Measurements from ENCODE around the gene HYAL3.
A peak's percentile ranks its signal among the peaks of the same experiment; 100 is the strongest.
"Not testable (repeated sequence)": the region's sequence is repeated elsewhere in the genome, so short reads cannot be mapped to it uniquely, and the experiment has no call there.

Gene HYAL3

GRCh38 chr3:50290161-50290641 is 9.0 kb downstream of the HYAL3 start:
- no peak for DNase-seq (ENCODE audit: low read depth)

DNA sequence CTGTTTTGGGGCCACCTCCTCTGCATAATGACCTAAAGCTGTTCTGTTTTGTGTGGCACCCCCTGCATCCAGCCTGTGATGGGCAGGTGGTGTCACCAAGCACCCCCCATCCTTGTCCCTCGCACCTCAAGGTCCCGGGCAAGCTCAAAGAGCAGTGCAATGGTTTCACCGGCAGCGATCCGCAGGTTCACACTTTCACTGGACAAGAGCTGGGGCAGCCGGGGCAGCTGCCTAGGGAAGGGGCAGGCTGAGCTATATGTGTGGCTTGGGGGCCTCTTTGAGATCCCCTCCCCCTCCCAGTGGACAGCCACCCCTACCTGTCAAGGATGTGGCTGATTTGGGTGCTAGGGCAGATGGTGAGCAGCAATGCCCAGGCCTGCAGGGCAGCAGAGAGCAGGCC is 10.1 kb downstream of the HYAL3 start:
- no peak for DNase-seq (ENCODE audit: low read depth)

- DNase-seq (ENCODE audit: low read depth), result no peak
These were observed 10.7 kb downstream of the HYAL3 start for GRCh38 chr3:50288387-50289007.

- no peak for DNase-seq (ENCODE audit: low read depth)
These were observed 11.9 kb downstream of the HYAL3 start for GRCh38 chr3:50287262-50287661.

DNA sequence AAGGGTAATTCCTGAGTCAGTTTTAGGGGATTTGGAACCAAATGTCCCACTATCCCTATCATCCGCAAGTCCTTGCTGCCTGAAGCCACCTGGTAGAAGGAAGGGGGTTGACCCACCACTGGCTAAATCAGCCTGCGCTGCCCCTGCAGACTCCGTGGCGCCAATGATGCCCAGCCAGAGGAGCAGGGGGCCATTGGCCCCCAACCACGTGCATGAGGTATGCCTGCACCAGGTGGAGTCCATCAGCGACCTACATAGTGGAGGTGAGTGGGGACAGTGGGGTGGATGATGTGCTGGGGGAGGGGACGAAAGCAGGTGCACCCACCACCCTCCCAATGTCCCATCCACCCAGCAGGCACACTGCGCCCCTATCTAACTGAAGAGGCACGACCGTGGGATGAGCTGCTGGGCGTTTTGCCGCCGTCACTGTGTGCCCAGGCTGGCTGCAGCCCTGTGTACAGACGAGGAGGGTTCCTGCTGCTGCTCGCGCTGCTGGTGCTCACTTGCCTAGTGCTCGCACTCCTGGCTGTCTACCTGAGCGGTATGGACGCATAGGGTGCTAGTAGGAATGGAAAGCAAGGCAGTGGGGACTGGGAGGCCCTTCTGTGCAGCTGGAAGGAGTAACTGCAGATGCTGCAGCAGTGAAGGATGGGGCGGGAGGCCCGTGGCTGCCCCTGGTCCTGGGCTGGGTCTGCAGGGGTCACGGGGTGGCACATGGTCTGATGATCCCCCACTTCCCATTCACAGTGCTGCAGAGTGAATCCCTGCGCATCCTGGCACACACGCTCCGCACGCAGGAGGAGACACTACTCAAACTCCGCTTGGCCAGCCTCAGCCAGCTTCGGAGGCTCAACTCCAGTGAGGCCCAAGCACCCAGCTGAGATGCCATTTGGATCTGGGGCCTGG is 12.6 kb downstream of the HYAL3 start:
- DNase-seq (ENCODE audit: low read depth), result no peak

DNA sequence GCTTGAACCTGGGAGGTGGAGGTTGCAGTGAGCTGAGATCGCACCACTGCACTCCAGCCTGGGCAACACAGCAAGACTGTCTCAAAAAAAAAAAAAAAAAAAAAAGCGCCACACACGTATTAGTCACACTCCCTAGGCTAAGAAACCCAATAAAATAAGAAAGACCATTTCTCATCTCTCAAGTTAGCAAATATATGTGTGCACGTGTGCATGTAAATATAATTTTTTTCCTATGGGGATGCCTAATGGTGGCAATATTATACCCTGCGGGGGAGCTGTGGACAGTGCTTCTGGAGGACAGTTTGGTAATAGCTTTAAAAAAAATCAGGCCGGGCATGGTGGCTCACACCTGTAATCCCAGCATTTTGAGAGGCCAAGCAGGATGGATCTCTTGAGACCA is 15.1 kb downstream of the HYAL3 start:
- not testable (repeated sequence) for DNase-seq (ENCODE audit: low read depth)

DNA sequence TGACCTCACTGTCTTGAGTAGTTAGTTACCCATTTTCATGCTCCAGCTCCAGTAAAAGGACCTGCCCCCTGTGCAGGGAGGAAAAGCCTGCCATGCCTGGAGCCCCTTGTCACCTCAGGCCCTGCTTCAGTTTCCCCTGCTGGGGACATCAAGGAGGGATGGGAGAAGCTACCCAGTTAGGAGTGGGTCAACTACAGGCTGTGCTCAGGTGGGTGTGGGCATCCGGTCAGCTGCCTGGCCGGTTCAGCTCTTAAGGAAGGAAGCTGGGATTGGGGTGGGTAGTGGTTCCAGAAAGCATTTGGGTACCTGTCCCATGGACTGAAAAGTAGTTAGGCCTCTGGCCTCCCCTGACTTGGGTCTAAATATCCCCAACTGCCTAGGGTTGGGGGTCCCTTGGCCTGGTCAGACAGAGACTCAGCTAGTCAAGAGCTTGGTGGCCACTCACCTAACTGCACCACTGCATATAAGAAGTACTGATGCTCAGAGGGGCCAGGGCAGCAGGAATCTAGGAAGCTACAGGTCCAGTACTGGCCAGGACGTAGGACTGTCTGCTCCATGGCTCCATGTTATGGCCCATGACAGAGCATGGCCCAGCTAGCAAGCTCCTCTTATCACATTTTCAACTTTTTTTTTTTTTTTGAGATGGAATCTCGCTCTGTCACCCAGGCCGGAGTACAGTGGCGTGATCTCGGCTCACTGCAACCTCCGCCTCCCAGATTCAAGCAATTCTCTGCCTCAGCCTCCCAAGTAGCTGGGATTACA is 19.8 kb downstream of the HYAL3 start:
- no peak for DNase-seq (ENCODE audit: low read depth)

DNA sequence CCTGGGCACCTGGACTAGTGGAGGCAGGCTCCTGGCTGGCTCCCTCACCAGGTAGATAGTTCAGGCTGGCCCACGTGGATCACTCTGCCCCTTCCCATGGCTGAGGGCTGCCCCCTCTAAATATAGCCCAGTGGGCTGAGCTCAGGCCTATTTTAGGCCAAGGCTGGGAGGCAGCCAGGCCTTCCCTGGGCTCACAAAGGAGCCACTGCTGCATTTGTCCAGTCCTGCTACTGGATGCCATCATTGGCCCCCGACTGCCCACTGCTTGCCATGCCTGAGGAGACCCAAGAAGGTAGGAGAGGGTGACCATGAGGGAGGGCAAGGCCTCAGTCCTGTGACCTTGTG is 20.4 kb downstream of the HYAL3 start, which contains the start of gene LSMEM2:
Gene LSMEM2, plus strand, starts transcription at position 208 of the 345 bp plus-strand sequence. Its CDS starts 27 bp downstream, at position 235.
- DNase-seq (ENCODE audit: low read depth), result no peak

DNA sequence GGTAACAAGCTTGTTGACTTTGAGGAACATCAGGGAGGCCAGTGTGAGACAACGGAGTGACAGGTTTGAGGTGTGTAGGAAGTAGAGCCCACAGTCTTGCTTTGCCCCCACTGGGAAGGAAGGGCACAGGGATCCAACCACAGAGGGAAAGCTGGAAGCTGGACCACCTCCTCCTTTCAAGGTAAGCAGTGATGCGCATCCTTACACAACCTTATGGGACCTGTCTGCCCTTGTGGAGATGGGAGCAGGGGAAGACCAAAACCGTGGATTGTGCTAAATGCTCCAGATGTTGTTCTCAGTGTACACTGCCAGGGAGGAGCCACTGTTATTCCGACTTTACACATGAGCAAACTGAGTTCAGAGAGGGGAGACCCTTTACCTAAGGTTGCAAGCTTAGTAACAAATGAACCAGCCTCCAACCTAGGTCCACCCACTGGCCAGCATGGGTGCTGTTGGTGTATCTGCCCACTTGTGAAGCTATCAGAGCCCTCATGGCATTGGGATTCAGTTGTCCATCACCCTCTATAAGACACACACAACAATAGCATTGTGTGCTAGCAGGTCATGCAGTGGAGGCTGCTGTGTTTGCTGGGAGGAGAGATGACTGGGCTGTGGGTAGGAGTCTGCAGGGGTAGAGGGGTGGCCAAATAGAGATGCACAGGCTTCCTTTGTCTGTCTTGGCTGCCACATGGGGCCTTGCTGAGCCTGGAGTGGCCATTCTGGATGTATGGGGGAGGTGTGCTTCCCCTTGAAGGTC is 20.9 kb downstream of the HYAL3 start:
- DNase-seq (ENCODE audit: low read depth), result no peak

- no peak for DNase-seq (ENCODE audit: low read depth)
These were observed 22.5 kb downstream of the HYAL3 start for GRCh38 chr3:50276762-50277101.

DNA sequence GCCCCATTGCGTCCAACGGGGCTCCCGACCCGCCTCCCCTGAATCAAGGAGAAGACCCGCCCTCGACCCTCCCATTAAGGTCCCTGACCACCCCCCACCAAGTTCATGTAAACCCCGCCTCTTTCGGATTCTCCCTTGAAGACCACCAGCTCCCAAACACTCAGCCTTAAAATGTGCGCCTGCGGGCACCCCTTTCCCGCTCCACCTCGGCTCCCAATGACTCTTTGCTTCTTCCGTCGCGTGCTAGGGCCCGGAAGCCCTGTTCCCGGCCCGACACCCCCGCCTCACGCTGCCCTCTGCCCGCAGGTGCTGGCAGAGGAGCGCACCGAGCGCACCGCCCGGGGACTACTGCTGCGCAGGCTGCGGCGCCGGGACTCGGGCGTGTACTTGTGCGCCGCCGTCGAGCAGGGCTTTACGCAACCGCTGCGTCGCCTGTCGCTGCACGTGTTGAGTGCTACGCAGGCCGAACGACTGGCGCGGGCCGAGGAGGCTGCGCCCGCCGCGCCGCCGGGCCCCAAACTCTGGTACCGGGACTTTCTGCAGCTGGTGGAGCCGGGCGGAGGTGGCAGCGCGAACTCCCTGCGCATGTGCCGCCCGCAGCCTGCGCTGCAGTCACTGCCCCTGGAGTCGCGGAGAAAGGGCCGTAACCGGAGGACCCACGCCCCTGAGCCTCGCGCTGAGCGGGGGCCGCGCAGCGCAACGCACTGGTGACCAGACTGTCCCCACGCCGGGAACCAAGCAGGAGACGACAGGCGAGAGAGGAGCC is 23.0 kb downstream of the HYAL3 start:
- DNase-seq (ENCODE audit: low read depth), result no peak

DNA sequence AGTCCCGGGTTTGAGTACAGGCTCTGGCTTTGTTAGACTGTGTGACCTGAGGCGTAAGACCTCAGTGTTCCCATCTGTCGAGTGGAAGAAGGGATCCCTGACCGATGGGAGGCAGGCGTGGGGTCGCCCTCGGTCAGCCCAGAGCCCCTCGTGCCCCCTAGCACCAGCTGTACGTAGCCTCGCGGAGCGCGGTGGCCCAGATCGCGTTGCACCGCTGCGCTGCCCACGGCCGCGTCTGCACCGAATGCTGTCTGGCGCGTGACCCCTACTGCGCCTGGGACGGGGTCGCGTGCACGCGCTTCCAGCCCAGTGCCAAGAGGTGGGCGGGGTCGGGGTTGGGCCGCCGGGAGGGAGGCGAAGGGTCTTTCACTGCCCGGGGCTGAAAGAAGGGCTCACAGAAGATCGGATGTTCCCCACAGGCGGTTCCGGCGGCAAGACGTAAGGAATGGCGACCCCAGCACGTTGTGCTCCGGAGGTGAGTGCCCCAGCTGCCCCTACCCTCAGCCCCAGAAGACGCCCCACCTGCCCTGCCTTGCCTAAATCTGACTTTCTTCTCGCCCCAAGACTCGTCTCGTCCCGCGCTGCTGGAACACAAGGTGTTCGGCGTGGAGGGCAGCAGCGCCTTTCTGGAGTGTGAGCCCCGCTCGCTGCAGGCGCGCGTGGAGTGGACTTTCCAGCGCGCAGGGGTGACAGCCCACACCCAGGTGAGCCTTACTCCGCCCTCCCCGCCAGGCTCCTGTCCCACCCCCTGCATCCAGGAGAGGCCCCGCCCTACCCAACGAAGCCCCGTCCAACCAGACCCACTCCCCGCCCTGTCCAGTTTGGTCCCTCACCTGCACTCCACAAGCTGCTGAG is 23.8 kb downstream of the HYAL3 start:
- no peak for DNase-seq (ENCODE audit: low read depth)

DNA sequence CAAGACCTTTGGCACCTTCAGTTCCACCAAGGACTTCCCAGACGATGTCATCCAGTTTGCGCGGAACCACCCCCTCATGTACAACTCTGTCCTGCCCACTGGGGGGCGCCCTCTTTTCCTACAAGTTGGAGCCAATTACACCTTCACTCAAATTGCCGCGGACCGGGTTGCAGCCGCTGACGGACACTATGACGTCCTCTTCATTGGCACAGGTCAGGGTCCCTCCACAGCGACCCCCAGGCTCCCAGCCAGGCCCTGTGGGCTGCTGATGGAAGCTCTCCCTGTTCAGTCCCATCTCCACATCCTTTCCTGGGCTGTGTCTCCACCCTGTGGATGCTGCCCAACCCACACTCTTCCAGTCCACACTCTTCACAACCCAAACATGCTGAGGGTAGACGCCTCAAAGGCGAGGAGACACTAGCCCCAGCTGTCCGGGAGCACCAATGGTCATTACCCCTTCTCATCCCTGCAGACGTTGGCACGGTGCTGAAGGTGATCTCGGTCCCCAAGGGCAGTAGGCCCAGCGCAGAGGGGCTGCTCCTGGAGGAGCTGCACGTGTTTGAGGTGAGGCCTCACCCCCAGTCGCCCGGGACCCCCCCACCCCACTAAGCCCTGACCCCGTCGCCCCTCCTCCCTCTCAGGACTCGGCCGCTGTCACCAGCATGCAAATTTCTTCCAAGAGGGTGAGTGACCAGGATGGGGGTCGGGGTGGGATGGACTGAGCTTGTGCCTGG is 24.7 kb downstream of the HYAL3 start:
- peak; percentile 52 for DNase-seq (ENCODE audit: low read depth)

DNA sequence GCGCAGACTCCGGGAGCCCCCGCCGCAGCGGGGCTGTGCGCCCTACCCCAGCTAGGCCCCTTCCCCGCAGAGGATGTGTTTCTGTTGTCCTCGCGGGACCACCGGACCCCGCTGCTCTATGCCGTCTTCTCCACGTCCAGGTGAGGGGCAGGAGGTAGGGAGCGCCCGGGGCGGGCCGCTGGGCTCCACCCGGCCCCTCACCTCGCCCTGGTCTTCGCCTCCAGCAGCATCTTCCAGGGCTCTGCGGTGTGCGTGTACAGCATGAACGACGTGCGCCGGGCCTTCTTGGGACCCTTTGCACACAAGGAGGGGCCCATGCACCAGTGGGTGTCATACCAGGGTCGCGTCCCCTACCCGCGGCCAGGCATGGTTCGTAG is 25.5 kb downstream of the HYAL3 start:
- DNase-seq (ENCODE audit: low read depth), result no peak

DNA sequence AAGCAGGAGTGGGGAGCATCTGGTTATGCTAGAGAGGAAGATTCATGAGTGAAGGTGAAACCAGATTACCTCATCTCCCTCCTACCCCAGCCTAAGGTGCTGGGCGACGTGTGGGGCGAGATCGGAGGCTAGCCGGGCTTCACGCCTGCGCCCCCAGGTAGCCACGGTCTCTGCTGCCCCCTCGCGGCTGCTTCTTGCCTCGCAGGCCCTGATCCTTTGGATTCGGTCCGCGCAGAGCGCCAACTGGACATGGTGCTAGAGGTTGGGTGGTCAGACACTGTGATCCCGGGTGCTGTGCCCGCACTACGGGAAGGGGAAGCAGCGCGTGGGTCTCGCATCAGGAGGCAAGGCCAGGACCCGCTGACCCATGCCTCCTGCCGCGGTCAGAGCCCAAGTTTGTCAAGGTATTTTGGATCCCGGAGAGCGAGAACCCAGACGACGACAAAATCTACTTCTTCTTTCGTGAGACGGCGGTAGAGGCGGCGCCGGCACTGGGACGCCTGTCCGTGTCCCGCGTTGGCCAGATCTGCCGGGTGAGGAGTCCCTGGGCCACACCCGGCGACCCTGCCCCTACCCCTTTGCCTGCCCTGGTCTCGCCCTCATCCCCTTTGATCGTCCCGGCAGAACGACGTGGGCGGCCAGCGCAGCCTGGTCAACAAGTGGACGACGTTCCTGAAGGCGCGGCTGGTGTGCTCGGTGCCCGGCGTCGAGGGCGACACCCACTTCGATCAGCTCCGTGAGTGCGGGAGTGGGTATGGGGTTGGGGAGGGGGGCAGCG is 26.1 kb downstream of the HYAL3 start:
- DNase-seq (ENCODE audit: low read depth), result peak; percentile 85

GRCh38 chr3:50272538-50272910 is 26.7 kb downstream of the HYAL3 start:
- DNase-seq (ENCODE audit: low read depth), result not testable (repeated sequence)

- DNase-seq (ENCODE audit: low read depth), result no peak
These were observed 27.8 kb downstream of the HYAL3 start for GRCh38 chr3:50271314-50271936.

Data from activated T-helper 9 cell treated with anti-CD3 and anti-CD28 coated beads, Interleukin-2, amount 50 U/mL, for 16 hours (primary cell).